Measurements from ENCODE around the gene FBXL15. TPM values are rescaled to one million over a fixed set of nuclear protein-coding genes. Genes with fewer than 3 reads are reported as not detected.
A peak's percentile ranks its signal among the peaks of the same experiment; 100 is the strongest.

Gene FBXL15
- total and polyA plus RNA-seq, 2 of the 13 experiments (the other 11 are each of a cell fraction or from before 2014, with no cell fraction given): 4.3 to 8.3 TPM

- TF ChIP-seq, protein P1, sequence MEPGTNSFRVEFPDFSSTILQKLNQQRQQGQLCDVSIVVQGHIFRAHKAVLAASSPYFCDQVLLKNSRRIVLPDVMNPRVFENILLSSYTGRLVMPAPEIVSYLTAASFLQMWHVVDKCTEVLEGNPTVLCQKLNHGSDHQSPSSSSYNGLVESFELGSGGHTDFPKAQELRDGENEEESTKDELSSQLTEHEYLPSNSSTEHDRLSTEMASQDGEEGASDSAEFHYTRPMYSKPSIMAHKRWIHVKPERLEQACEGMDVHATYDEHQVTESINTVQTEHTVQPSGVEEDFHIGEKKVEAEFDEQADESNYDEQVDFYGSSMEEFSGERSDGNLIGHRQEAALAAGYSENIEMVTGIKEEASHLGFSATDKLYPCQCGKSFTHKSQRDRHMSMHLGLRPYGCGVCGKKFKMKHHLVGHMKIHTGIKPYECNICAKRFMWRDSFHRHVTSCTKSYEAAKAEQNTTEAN (CRISPR knock-in tag; conservative IDR thresholded peaks at IDR 0.05): 0 out of 2 replicates have a peak, but pooled peaks have one; percentile 64
- TF ChIP-seq, protein P2, sequence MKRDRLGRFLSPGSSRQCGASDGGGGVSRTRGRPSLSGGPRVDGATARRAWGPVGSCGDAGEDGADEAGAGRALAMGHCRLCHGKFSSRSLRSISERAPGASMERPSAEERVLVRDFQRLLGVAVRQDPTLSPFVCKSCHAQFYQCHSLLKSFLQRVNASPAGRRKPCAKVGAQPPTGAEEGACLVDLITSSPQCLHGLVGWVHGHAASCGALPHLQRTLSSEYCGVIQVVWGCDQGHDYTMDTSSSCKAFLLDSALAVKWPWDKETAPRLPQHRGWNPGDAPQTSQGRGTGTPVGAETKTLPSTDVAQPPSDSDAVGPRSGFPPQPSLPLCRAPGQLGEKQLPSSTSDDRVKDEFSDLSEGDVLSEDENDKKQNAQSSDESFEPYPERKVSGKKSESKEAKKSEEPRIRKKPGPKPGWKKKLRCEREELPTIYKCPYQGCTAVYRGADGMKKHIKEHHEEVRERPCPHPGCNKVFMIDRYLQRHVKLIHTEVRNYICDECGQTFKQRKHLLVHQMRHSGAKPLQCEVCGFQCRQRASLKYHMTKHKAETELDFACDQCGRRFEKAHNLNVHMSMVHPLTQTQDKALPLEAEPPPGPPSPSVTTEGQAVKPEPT (CRISPR knock-in tag; IDR thresholded peaks at IDR 0.05; ENCODE audit: low read depth): no peak
- TF ChIP-seq ZNF768 (CRISPR knock-in tag; IDR thresholded peaks at IDR 0.05): peak; percentile 17; the same call in 1 of the 2 replicates
- no peak for TF ChIP-seq FOXJ3 (CRISPR knock-in tag; IDR thresholded peaks at IDR 0.05; ENCODE audit: borderline replicate concordance)
- TF ChIP-seq, protein P3, sequence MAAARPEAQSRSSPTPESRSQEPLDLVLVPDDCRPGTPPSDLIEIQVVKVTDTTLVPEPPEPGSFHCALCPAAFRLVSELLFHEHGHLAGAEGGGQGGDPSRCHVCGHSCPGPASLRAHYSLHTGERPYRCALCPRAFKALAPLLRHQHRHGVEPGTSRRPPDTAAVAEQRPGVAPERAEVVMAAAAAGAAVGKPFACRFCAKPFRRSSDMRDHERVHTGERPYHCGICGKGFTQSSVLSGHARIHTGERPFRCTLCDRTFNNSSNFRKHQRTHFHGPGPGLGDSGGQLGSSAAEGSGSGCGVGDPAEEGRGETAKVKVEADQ (CRISPR knock-in tag; IDR thresholded peaks at IDR 0.05; ENCODE audit: borderline replicate concordance): no peak
- no peak for TF ChIP-seq BRD4 (CRISPR knock-in tag; IDR thresholded peaks at IDR 0.05)
- no peak for TF ChIP-seq SRSF4 (IDR thresholded peaks at IDR 0.05; ENCODE audit: low read depth, low read length, poor library complexity, severe bottlenecking)
- TF ChIP-seq ZNF687 (CRISPR knock-in tag; IDR thresholded peaks at IDR 0.05): peak; percentile 69
- TF ChIP-seq ZNF296 (CRISPR knock-in tag; conservative IDR thresholded peaks at IDR 0.05): 0 out of 2 replicates have a peak, but pooled peaks have one; percentile 12
- TF ChIP-seq TERF1 (CRISPR knock-in tag; IDR thresholded peaks at IDR 0.05): no peak
- no peak for TF ChIP-seq ZNF737 (CRISPR knock-in tag; IDR thresholded peaks at IDR 0.05; ENCODE audit: borderline replicate concordance)
- TF ChIP-seq ZNF143 (CRISPR knock-in tag; IDR thresholded peaks at IDR 0.05): peak; percentile 76
- TF ChIP-seq ZNF337 (CRISPR knock-in tag; IDR thresholded peaks at IDR 0.05; ENCODE audit: borderline replicate concordance, low read depth): no peak
- no peak for TF ChIP-seq CBX1 (IDR thresholded peaks at IDR 0.05; ENCODE audit: low read depth)
- no peak for TF ChIP-seq GMEB2 (CRISPR knock-in tag; IDR thresholded peaks at IDR 0.05; ENCODE audit: low read depth)
Observed at GRCh38 chr10:102419269-102420180, 1.1 kb upstream of the FBXL15 start (continued).

Data from HepG2 (cell line).